MM.1S (cell line): Measurements from ENCODE around the gene PAQR7.

ENCODE experiments used
- EZH2phosphoT487 ChIP-seq: fragments of 300-600 bp; sonication (generic); IDR thresholded peaks from 2 replicates; pipeline ENCODE4 v1.6.1; 2018; ENCODE audit warnings: antibody characterized with exemption, low read length
- TF ChIP-seq, protein P1 (sequence below): fragments of 300-600 bp; sonication (generic); IDR thresholded peaks from 2 replicates; pipeline ENCODE4 v1.5.1; 2016; ENCODE audit warnings: antibody characterized with exemption, low read length, mixed read lengths

DNA sequence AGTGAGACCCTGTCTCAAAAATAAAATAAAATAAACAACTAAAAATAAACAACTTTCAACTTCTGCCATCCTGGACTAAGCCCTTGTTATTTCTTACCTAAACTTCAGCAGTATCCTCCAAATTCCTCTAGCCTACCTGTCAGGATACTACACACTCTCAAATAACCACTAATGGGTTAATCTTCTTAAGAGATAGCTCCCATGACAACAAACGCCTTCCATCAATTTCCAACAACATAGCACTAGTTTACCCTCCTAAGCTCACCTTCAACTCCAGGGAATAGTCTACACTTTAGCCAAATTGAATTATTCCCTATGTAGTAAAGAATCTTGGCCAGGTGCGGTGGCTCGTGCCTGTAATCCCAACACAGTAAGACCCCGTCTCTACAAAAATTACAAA, 27.6 kb downstream of the PAQR7 start:
- TF ChIP-seq, protein P1, sequence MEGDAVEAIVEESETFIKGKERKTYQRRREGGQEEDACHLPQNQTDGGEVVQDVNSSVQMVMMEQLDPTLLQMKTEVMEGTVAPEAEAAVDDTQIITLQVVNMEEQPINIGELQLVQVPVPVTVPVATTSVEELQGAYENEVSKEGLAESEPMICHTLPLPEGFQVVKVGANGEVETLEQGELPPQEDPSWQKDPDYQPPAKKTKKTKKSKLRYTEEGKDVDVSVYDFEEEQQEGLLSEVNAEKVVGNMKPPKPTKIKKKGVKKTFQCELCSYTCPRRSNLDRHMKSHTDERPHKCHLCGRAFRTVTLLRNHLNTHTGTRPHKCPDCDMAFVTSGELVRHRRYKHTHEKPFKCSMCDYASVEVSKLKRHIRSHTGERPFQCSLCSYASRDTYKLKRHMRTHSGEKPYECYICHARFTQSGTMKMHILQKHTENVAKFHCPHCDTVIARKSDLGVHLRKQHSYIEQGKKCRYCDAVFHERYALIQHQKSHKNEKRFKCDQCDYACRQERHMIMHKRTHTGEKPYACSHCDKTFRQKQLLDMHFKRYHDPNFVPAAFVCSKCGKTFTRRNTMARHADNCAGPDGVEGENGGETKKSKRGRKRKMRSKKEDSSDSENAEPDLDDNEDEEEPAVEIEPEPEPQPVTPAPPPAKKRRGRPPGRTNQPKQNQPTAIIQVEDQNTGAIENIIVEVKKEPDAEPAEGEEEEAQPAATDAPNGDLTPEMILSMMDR, result no peak
- no peak for TF ChIP-seq EZH2phosphoT487
